Hepatocyte (in vitro differentiated cells): ENCODE results near the gene FBXO42.

Experiments
- CTCF ChIP-seq: fragments of 200-600 bp; sonication (generic); IDR thresholded peaks from 2 replicates; pipeline ENCODE4 v1.5.1; 2016; ENCODE audit warnings: antibody characterized with exemption, mild to moderate bottlenecking; ENCODE audit not compliant: poor library complexity
- EZH2 ChIP-seq: fragments of 200-600 bp; sonication (generic); IDR thresholded peaks from 2 replicates; pipeline ENCODE4 v1.6.1; 2016; ENCODE audit warnings: antibody characterized with exemption, mild to moderate bottlenecking, borderline replicate concordance
- EZH2phosphoT487 ChIP-seq: fragments of 200-600 bp; sonication (generic); IDR thresholded peaks from one replicate; pipeline ENCODE4 v1.6.1; 2018; ENCODE audit warnings: antibody characterized with exemption, mild to moderate bottlenecking, low read depth, moderate library complexity; ENCODE audit not compliant: unreplicated experiment, severe bottlenecking

GRCh38 chr1:16375521-16376340 lies 23.5 kb upstream of the FBXO42 start:
- TF ChIP-seq CTCF (no peak), EZH2 (no peak), EZH2phosphoT487 (no peak)
